IPS-NIHi7 (cell line): ENCODE data around the gene SLC28A2.

Experiments
- DNase-seq: peaks from one replicate; pipeline ENCODE4 v3.0.0; 2012; ENCODE audit warnings: mixed read lengths; ENCODE audit errors: extremely low spot score

The SLC28A2 gene

GRCh38 chr15:45326280-45326679, 74.2 kb downstream of the SLC28A2 start:
- DNase-seq = no peak

GRCh38 chr15:45326741-45327140, 74.7 kb downstream of the SLC28A2 start:
- DNase-seq = no peak
